HepG2 (cell line): ENCODE results near the gene COX4I2. TPM values are rescaled to one million over a fixed set of nuclear protein-coding genes. Genes with fewer than 3 reads are reported as not detected.

Experiments used
- AKNA ChIP-seq: sonication (generic); formaldehyde crosslinking; IDR thresholded peaks from 2 replicates; pipeline ENCODE4 v1.4.0; 2020; ENCODE audit warnings: missing genetic modification reagents, borderline replicate concordance
- ARID2 ChIP-seq: sonication (generic); formaldehyde crosslinking; IDR thresholded peaks from 2 replicates; pipeline ENCODE4 v1.8.1; 2022; ENCODE audit warnings: mild to moderate bottlenecking, missing genetic modification reagents, borderline replicate concordance
- BHLHE40 ChIP-seq: IDR thresholded peaks from 2 replicates; pipeline ENCODE4 v1.6.1; 2011; ENCODE audit warnings: low read length, improper control_type of control experiment
- DMTF1 ChIP-seq: sonication (generic); formaldehyde crosslinking; IDR thresholded peaks from 2 replicates; pipeline ENCODE4 v1.4.0; 2020; ENCODE audit warnings: mild to moderate bottlenecking, missing genetic modification reagents
- GATAD2A ChIP-seq: IDR thresholded peaks from 2 replicates; pipeline ENCODE4 v1.6.1; 2016
- IRF1 ChIP-seq: sonication (generic); formaldehyde crosslinking; IDR thresholded peaks from 2 replicates; pipeline ENCODE4 v1.4.0; 2020; ENCODE audit warnings: low read depth, mild to moderate bottlenecking, missing genetic modification reagents
- KLF13 ChIP-seq: sonication (generic); formaldehyde crosslinking; IDR thresholded peaks from 2 replicates; pipeline ENCODE4 v1.4.0; 2020; ENCODE audit warnings: mild to moderate bottlenecking, missing genetic modification reagents
- MXI1 ChIP-seq: IDR thresholded peaks from 3 replicates; pipeline ENCODE4 v1.6.1; 2012; ENCODE audit warnings: low read depth, low read length, inconsistent platforms, borderline replicate concordance
- SSRP1 ChIP-seq: IDR thresholded peaks from 2 replicates; pipeline ENCODE4 v1.6.1; 2016; ENCODE audit warnings: control low read depth
- ZBTB25 ChIP-seq: IDR thresholded peaks from 2 replicates; pipeline ENCODE4 v1.6.1; 2018; ENCODE audit warnings: missing genetic modification reagents
- ZBTB37 ChIP-seq: sonication (generic); formaldehyde crosslinking; IDR thresholded peaks from 2 replicates; pipeline ENCODE4 v1.4.0; 2020; ENCODE audit warnings: mild to moderate bottlenecking, missing genetic modification reagents
- ZBTB7A ChIP-seq: sonication (generic); formaldehyde crosslinking; IDR thresholded peaks from 2 replicates; pipeline ENCODE4 v1.8.0; 2022; ENCODE audit warnings: mild to moderate bottlenecking, missing genetic modification reagents
- ZNF264 ChIP-seq: sonication (generic); formaldehyde crosslinking; IDR thresholded peaks from 2 replicates; pipeline ENCODE4 v1.4.0; 2020; ENCODE audit warnings: missing genetic modification reagents
- ZNF503 ChIP-seq: sonication (generic); formaldehyde crosslinking; IDR thresholded peaks from 2 replicates; pipeline ENCODE4 v1.4.0; 2020; ENCODE audit warnings: missing genetic modification reagents
- ZNF790 ChIP-seq: sonication (generic); formaldehyde crosslinking; IDR thresholded peaks from 2 replicates; pipeline ENCODE4 v1.8.0; 2022; ENCODE audit warnings: missing genetic modification reagents, mild to moderate bottlenecking, borderline replicate concordance
- polyA plus RNA-seq, 8 experiments: library from polyadenylated mRNA; depleted of rRNA in 3 of 8; stranded (reverse) in 7 of 8; unstranded in 1 of 8; fragments of >200 nt; fragmentation: Illumina TruSeq in 4 of 8; extraction: Trizol in 4 of 8; gene quantifications; 2 replicates each; pipeline versions ENCODE4 v1.2.1 to v1.2.3, GENCODE V29; 2011 to 2016; ENCODE audit warnings: low read depth in 4 of 8, missing spikeins in 1 of 8, mixed read lengths in 1 of 8; ENCODE audit not compliant: insufficient read depth in 1 of 8
- total RNA-seq, 5 experiments: library from RNA; depleted of rRNA; stranded (reverse); fragments of >200 nt; fragmentation: Illumina TruSeq; extraction: Trizol; gene quantifications; 2 replicates each; pipeline ENCODE4 v1.2.3, GENCODE V29; 2016; ENCODE audit warnings: low read depth in 1 of 5

The COX4I2 gene
- total and polyA plus RNA-seq, 2 of the 13 experiments (the other 11 are each of a cell fraction or from before 2014, with no cell fraction given) = 1.1 TPM; not detected in 1

GRCh38 chr20:31667315-31668285, 29.9 kb downstream of the COX4I2 start (continued):
- TF ChIP-seq AKNA (CRISPR knock-in tag) (no peak), KLF13 (no peak), MXI1 (no peak), IRF1 (peak; percentile 59; the same call in 1 of the 2 replicates), ZBTB25 (CRISPR knock-in tag) (no peak), ZNF790 (CRISPR knock-in tag) (no peak), SSRP1 (no peak), ZNF503 (CRISPR knock-in tag) (no peak), ZBTB37 (CRISPR knock-in tag) (no peak), BHLHE40 (no peak), ARID2 (CRISPR knock-in tag) (no peak), DMTF1 (CRISPR knock-in tag) (no peak), GATAD2A (CRISPR knock-in tag) (no peak), ZBTB7A (CRISPR knock-in tag) (no peak), ZNF264 (CRISPR knock-in tag) (no peak)
